ENCODE measurements around the gene SLC34A1.

DNA sequence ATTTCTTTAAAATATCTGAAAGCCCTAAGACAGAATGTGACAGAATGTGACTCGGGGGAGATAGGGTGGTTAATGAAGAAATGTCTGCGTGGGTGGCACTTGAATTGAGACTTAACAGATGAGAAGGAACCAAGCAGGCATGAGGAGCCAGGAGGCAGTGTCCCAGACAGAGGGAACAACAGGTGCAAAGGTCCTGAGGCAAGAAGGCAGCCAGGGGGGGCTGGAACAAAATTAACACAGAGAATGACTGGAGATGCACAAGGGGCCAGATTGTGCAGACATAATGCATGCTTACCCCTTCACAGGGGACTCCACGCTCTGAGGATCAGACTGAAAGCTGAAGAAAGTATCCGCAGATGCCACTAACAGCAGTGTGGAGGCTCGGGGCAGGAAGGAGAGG lies 34.5 kb upstream of the SLC34A1 start:
- TF ChIP-seq, protein P1, sequence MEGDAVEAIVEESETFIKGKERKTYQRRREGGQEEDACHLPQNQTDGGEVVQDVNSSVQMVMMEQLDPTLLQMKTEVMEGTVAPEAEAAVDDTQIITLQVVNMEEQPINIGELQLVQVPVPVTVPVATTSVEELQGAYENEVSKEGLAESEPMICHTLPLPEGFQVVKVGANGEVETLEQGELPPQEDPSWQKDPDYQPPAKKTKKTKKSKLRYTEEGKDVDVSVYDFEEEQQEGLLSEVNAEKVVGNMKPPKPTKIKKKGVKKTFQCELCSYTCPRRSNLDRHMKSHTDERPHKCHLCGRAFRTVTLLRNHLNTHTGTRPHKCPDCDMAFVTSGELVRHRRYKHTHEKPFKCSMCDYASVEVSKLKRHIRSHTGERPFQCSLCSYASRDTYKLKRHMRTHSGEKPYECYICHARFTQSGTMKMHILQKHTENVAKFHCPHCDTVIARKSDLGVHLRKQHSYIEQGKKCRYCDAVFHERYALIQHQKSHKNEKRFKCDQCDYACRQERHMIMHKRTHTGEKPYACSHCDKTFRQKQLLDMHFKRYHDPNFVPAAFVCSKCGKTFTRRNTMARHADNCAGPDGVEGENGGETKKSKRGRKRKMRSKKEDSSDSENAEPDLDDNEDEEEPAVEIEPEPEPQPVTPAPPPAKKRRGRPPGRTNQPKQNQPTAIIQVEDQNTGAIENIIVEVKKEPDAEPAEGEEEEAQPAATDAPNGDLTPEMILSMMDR (conservative IDR thresholded peaks at IDR 0.05; ENCODE audit: low read depth, low read length), result no peak
- TF ChIP-seq EZH2 (IDR thresholded peaks at IDR 0.05; ENCODE audit: borderline replicate concordance, low read depth, low read length, poor library complexity, severe bottlenecking), result no peak

Measured in A673 (cell line).